Osteoblast (primary cell): Measurements from ENCODE around the gene COTL1. TPM values are rescaled to one million over a fixed set of nuclear protein-coding genes. Genes with fewer than 3 reads are reported as not detected.

Source experiments
- DNase-seq: peaks from one replicate; pipeline ENCODE4 v3.0.0; 2011; ENCODE audit warnings: low spot score, mixed read lengths; ENCODE audit not compliant: insufficient read length; ENCODE audit errors: missing footprints
- H2AFZ ChIP-seq: 2 replicates; pipeline ENCODE4 v1.6.0; 2011; ENCODE audit warnings: mild to moderate bottlenecking, low read length
- H3K27ac ChIP-seq: 2 replicates; pipeline ENCODE4 v1.5.1; 2011; ENCODE audit warnings: mild to moderate bottlenecking, low read depth, low read length, moderate library complexity
- H3K27me3 ChIP-seq: 2 replicates; pipeline ENCODE4 v1.6.0; 2012; ENCODE audit warnings: mild to moderate bottlenecking, control low read depth, inconsistent platforms, low read length, moderate library complexity; ENCODE audit not compliant: insufficient read depth
- H3K36me3 ChIP-seq: 2 replicates; pipeline ENCODE4 v1.5.1; 2011; ENCODE audit warnings: mild to moderate bottlenecking, low read length, control low read depth, moderate library complexity; ENCODE audit not compliant: insufficient read depth
- H3K4me1 ChIP-seq: 2 replicates; pipeline ENCODE4 v1.5.1; 2011; ENCODE audit warnings: mild to moderate bottlenecking, low read length, control low read depth, moderate library complexity; ENCODE audit not compliant: insufficient read depth
- H3K4me2 ChIP-seq: 2 replicates; pipeline ENCODE4 v1.6.0; 2011; ENCODE audit warnings: mild to moderate bottlenecking, low read length; ENCODE audit not compliant: insufficient read depth
- H3K4me3 ChIP-seq: fragments of 200-600 bp; sonication (generic); 3 replicates; pipeline ENCODE4 v1.5.1; 2012; ENCODE audit warnings: mild to moderate bottlenecking, low read length, inconsistent platforms; ENCODE audit not compliant: insufficient read depth
- H3K79me2 ChIP-seq: 2 replicates; pipeline ENCODE4 v1.6.0; 2012; ENCODE audit warnings: mild to moderate bottlenecking, low read length, control low read depth, inconsistent platforms; ENCODE audit not compliant: insufficient read depth
- H3K9me3 ChIP-seq: 2 replicates; pipeline ENCODE4 v1.5.1; 2011; ENCODE audit warnings: low read depth, low read length, control low read depth
- H4K20me1 ChIP-seq: 2 replicates; pipeline ENCODE4 v1.6.0; 2012; ENCODE audit warnings: mild to moderate bottlenecking, low read length, control low read depth; ENCODE audit not compliant: insufficient read depth
- total RNA-seq: library from RNA; depleted of rRNA; stranded (reverse); fragments of >200 nt; gene quantifications from 2 replicates; pipeline ENCODE4 v1.2.3, GENCODE V29; 2012
- TF ChIP-seq, protein P1 (sequence below): IDR thresholded peaks from 2 replicates; pipeline ENCODE4 v1.5.1; 2011; ENCODE audit warnings: mild to moderate bottlenecking, low read depth, low read length, moderate library complexity; ENCODE audit errors: extremely low read depth

The COTL1 gene
- total RNA-seq, 1 donor, result 145 TPM

DNA sequence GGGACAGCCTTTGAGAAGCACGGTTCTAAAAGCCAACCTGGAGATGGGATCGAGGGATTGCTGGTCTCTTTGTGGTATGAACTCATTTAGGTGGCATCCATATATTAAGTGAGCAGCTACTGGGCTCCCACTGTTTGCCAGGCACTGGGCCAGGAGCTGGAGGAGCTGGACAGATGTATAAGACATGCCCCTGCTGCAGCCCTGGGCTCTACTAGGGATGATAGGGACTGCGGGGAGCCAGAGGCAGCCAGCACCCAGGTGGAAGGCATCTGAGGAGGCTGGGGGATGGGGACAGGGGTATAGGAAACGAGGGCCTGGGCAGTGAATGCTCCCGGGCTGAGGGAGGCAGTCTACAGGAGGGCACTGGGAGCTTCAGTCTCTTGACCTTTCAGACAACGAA is 60.4 kb downstream of the COTL1 start:
- no peaks in the 10 kb centered on the region for H3K79me2 ChIP-seq
- H2AFZ ChIP-seq, result no peak overlapping the region
- H3K4me2 ChIP-seq, result no peak overlapping the region
- no peaks in the 10 kb centered on the region for H3K4me1 ChIP-seq
- TF ChIP-seq, protein P1, sequence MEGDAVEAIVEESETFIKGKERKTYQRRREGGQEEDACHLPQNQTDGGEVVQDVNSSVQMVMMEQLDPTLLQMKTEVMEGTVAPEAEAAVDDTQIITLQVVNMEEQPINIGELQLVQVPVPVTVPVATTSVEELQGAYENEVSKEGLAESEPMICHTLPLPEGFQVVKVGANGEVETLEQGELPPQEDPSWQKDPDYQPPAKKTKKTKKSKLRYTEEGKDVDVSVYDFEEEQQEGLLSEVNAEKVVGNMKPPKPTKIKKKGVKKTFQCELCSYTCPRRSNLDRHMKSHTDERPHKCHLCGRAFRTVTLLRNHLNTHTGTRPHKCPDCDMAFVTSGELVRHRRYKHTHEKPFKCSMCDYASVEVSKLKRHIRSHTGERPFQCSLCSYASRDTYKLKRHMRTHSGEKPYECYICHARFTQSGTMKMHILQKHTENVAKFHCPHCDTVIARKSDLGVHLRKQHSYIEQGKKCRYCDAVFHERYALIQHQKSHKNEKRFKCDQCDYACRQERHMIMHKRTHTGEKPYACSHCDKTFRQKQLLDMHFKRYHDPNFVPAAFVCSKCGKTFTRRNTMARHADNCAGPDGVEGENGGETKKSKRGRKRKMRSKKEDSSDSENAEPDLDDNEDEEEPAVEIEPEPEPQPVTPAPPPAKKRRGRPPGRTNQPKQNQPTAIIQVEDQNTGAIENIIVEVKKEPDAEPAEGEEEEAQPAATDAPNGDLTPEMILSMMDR, result no peak
- no peak for DNase-seq
- no peaks in the 10 kb centered on the region for H3K27me3 ChIP-seq
- no peaks in the 10 kb centered on the region for H3K9me3 ChIP-seq
- no peaks in the 10 kb centered on the region for H3K36me3 ChIP-seq
- no peak overlapping the region for H3K27ac ChIP-seq
- H3K4me3 ChIP-seq, result no peak overlapping the region
- peaks cover under 1% of the 10 kb centered on the region for H4K20me1 ChIP-seq

DNA sequence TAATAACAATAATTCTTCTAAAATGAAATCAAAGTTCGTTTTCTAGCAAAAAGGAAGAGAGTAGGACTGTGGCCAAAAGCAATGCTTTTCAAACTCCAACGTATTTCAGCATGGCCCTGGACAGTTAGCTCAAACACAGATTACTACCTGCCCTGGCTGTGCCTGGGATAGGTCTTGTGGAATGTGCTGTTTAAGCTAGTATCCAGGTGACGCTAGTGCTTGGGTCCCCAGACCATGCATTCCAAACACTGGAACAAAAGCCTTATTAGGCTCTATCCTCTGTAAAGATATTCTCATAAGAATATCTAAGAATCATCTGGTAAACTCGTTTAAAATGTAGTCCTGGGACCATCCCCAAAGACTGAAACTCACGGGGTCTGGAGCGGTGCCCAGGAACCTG is 60.8 kb downstream of the COTL1 start:
- TF ChIP-seq, protein P1, result no peak
- H3K9me3 ChIP-seq, result no peaks in the 10 kb centered on the region
- no peak for DNase-seq
- H3K4me3 ChIP-seq, result no peak overlapping the region
- H2AFZ ChIP-seq, result no peak overlapping the region
- no peaks in the 10 kb centered on the region for H3K79me2 ChIP-seq
- no peak overlapping the region for H3K27ac ChIP-seq
- H4K20me1 ChIP-seq, result no peaks in the 10 kb centered on the region
- H3K4me1 ChIP-seq, result no peaks in the 10 kb centered on the region
- H3K27me3 ChIP-seq, result no peaks in the 10 kb centered on the region
- no peaks in the 10 kb centered on the region for H3K36me3 ChIP-seq
- no peak overlapping the region for H3K4me2 ChIP-seq

- H3K9me3 ChIP-seq, result no peaks in the 10 kb centered on the region
- no peak overlapping the region for H3K27ac ChIP-seq
- H3K36me3 ChIP-seq, result no peaks in the 10 kb centered on the region
- no peak overlapping the region for H3K4me3 ChIP-seq
- H3K79me2 ChIP-seq, result no peaks in the 10 kb centered on the region
- H3K4me2 ChIP-seq, result no peak overlapping the region
- TF ChIP-seq, protein P1, result no peak
- no peak for DNase-seq
- H4K20me1 ChIP-seq, result no peaks in the 10 kb centered on the region
- H3K27me3 ChIP-seq, result no peaks in the 10 kb centered on the region
- no peak overlapping the region for H2AFZ ChIP-seq
- H3K4me1 ChIP-seq, result no peaks in the 10 kb centered on the region
These were observed 62.3 kb downstream of the COTL1 start for GRCh38 chr16:84555418-84556196.

GRCh38 chr16:84554627-84555328 is 63.1 kb downstream of the COTL1 start:
- H3K9me3 ChIP-seq, result no peaks in the 10 kb centered on the region

More at GRCh38 chr16:84554627-84555328, 63.1 kb downstream of the COTL1 start:
- no peaks in the 10 kb centered on the region for H3K4me1 ChIP-seq
- no peaks in the 10 kb centered on the region for H3K27me3 ChIP-seq
- H3K36me3 ChIP-seq, result no peaks in the 10 kb centered on the region
- no peaks in the 10 kb centered on the region for H3K79me2 ChIP-seq
- H3K4me3 ChIP-seq, result no peak overlapping the region
- H3K27ac ChIP-seq, result no peak overlapping the region
- DNase-seq, result no peak
- H3K4me2 ChIP-seq, result no peak overlapping the region
- no peak overlapping the region for H2AFZ ChIP-seq
- TF ChIP-seq, protein P1, result no peak
- no peaks in the 10 kb centered on the region for H4K20me1 ChIP-seq
